ENCODE measurements around the gene CMTM3. TPM values are rescaled to one million over a fixed set of nuclear protein-coding genes. Genes with fewer than 3 reads are reported as not detected.

Gene CMTM3
- total RNA-seq (10 to 100 TPM; 37.6 to 53.1 (median 41.9) TPM), polyA plus RNA-seq (10 to 100 TPM; 16.2 to 25.0 (median 23.4) TPM)
- long read RNA-seq, donor 1, transcript CMTM3-214 (5 exons, 1,934 nt) = major isoform, 30 of 47 reads
- long read RNA-seq, donor 1, partial matches to known transcripts = 10 of 47 reads
- long read RNA-seq, donor 1, other reads (novel, unspliced or antisense) = 0 of 47 reads
- long read RNA-seq, donor 2, transcript CMTM3-214 (5 exons, 1,934 nt) = major isoform, 18 of 19 reads
- long read RNA-seq, donor 2, partial matches to known transcripts = 0 of 19 reads
- long read RNA-seq, donor 2, other reads (novel, unspliced or antisense) = 0 of 19 reads

DNA sequence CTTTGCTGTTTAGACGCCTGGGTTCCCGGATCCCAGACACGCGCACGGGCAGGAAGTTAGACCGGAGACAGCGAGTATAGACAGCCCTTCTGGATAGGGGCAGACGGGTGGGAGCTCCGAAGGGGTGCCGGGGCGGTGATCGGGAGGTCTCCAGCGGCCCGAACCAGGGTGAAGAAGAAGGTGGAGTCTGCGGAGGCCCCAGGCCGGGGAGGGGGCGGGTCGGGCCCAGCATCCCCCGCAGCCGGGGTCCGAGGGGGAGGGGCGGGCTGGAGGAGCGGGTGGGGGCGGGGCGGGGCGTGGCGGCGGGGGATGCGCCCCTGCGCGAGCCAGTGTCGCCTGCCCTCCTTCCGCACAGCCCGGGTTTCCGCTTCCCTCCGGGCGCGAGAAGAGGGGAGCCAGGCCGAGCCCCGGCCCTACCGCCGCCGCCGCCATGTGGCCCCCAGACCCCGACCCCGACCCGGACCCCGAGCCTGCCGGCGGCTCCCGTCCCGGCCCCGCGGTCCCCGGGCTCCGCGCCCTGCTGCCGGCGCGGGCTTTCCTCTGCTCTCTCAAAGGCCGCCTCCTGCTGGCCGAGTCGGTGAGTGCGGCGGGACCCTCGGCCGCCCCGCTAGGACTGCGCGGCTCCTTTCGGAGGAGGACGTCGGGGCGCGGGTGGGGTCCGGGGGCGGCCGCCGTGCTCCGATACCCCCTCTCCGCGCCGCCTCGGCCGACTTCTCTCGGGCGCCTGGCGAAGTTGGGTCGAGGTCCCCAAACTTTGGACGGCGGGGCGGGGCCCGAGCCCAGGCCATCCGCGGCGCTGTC, at the start of gene CMTM3:
Gene CMTM3 (plus strand): TSS at position 329 of the 801 bp plus-strand sequence. CDS start 102 bp downstream, at position 431.
- Histone ChIP-seq H3K27me3 (replicated peaks in 1 of 7) (peaks cover 0 to 25% (median 0%) of the 10 kb centered on the region in 7 donors), H3K27ac (peak within 1 kb of the TSS; percentile 78 to 94 (median 88)), H3K9me3 (peaks cover 0 to 11% (median 9%) of the 10 kb centered on the region in 8 donors), H3K4me3 (peak within 1 kb of the TSS; percentile 68 to 94 (median 78)), H3K4me1 (peaks cover 32 to 63% (median 57%) of the 10 kb centered on the region in 6 donors), H3K36me3 (peaks cover 0 to 9% (median 6%) of the 10 kb centered on the region in 6 donors)
- DNase-seq = peak; percentile 88
- intact Hi-C loops (cut with DNase I; ENCODE audit: low total_unique reads) = loop anchor here (5.0 kb wide), 1 partner anchor 197 kb away; no protein-coding TSS in a partner anchor
- TF ChIP-seq, protein P1, sequence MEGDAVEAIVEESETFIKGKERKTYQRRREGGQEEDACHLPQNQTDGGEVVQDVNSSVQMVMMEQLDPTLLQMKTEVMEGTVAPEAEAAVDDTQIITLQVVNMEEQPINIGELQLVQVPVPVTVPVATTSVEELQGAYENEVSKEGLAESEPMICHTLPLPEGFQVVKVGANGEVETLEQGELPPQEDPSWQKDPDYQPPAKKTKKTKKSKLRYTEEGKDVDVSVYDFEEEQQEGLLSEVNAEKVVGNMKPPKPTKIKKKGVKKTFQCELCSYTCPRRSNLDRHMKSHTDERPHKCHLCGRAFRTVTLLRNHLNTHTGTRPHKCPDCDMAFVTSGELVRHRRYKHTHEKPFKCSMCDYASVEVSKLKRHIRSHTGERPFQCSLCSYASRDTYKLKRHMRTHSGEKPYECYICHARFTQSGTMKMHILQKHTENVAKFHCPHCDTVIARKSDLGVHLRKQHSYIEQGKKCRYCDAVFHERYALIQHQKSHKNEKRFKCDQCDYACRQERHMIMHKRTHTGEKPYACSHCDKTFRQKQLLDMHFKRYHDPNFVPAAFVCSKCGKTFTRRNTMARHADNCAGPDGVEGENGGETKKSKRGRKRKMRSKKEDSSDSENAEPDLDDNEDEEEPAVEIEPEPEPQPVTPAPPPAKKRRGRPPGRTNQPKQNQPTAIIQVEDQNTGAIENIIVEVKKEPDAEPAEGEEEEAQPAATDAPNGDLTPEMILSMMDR (IDR thresholded peaks at IDR 0.05 in 8 of 11, conservative IDR thresholded peaks at IDR 0.05 in 3 of 11) = peak; percentile 54 to 90 (median 77)
- TF ChIP-seq POLR2A (IDR thresholded peaks at IDR 0.05) (no peak), POLR2AphosphoS5 (IDR thresholded peaks at IDR 0.05) (peak; percentile 22 to 63 (median 44))
- 0 to 1% (median 0%) methylated on average over 9 to 95 of the region's 96 CpGs for WGBS, 5 donors

- H3K4me1 ChIP-seq = peaks cover 5 to 97% (median 70%) of the 10 kb centered on the region in 6 donors
- no peaks in the 10 kb centered on the region for H3K9me3 ChIP-seq
- peak overlapping the region in 3 of 8 donors; percentile 0 to 59 (median 31) for H3K27ac ChIP-seq
- no peaks in the 10 kb centered on the region for H3K27me3 ChIP-seq (replicated peaks in 1 of 7)
- WGBS, 5 donors = 81 to 86% (median 83%) methylated on average over 1 of the region's 1 CpG
- no peak overlapping the region for H3K4me3 ChIP-seq
- TF ChIP-seq POLR2A (IDR thresholded peaks at IDR 0.05) (no peak), POLR2AphosphoS5 (IDR thresholded peaks at IDR 0.05) (no peak)
- TF ChIP-seq, protein P1 (IDR thresholded peaks at IDR 0.05 in 8 of 11, conservative IDR thresholded peaks at IDR 0.05 in 3 of 11) = no peak
- intact Hi-C loops (cut with DNase I; ENCODE audit: low total_unique reads) = loop anchor here (5.0 kb wide), 1 partner anchor 73 kb away; no protein-coding TSS in a partner anchor
- peaks cover 0 to 94% (median 30%) of the 10 kb centered on the region in 6 donors for H3K36me3 ChIP-seq
- no peak for DNase-seq
Measured at GRCh38 chr16:66560107-66560506, 44.4 kb upstream of the CMTM3 start.

- TF ChIP-seq POLR2AphosphoS5 (IDR thresholded peaks at IDR 0.05) = no peak
- no peak for TF ChIP-seq POLR2A (IDR thresholded peaks at IDR 0.05)
- TF ChIP-seq, protein P1 (IDR thresholded peaks at IDR 0.05 in 8 of 11, conservative IDR thresholded peaks at IDR 0.05 in 3 of 11) = no peak
- Histone ChIP-seq H3K9me3 (no peaks in the 10 kb centered on the region), H3K27ac (peak overlapping the region in 5 of 8 donors; percentile 17 to 59 (median 22)), H3K36me3 (peaks cover 0 to 98% (median 41%) of the 10 kb centered on the region in 6 donors), H3K27me3 (replicated peaks in 1 of 7) (no peaks in the 10 kb centered on the region), H3K4me3 (no peak overlapping the region), H3K4me1 (peaks cover 5 to 92% (median 56%) of the 10 kb centered on the region in 6 donors)
- no peak for DNase-seq
- 76 to 81% (median 78%) methylated on average over 3 of the region's 3 CpGs for WGBS, 5 donors
- intact Hi-C loops (cut with DNase I; ENCODE audit: low total_unique reads) = loop anchor here (5.0 kb wide), 1 partner anchor 74 kb away; no protein-coding TSS in a partner anchor
Measured at GRCh38 chr16:66561381-66562080, 43.0 kb upstream of the CMTM3 start.
